Lung microvascular endothelial cell (primary cell): ENCODE results near the gene HDLBP. TPM values are rescaled to one million over a fixed set of nuclear protein-coding genes. Genes with fewer than 3 reads are reported as not detected.

ENCODE experiments used
- DNase-seq, 2 donors: peaks; one replicate each; pipeline versions ENCODE4 v3.0.0 to v3.0.0-alpha.2; 2010; ENCODE audit warnings: low read depth in 2 of 2
- total RNA-seq: library from RNA; depleted of rRNA; stranded (reverse); fragments of >200 nt; gene quantifications from 2 replicates; pipeline ENCODE4 v1.2.1, GENCODE V29; 2014

Gene HDLBP, protein sequence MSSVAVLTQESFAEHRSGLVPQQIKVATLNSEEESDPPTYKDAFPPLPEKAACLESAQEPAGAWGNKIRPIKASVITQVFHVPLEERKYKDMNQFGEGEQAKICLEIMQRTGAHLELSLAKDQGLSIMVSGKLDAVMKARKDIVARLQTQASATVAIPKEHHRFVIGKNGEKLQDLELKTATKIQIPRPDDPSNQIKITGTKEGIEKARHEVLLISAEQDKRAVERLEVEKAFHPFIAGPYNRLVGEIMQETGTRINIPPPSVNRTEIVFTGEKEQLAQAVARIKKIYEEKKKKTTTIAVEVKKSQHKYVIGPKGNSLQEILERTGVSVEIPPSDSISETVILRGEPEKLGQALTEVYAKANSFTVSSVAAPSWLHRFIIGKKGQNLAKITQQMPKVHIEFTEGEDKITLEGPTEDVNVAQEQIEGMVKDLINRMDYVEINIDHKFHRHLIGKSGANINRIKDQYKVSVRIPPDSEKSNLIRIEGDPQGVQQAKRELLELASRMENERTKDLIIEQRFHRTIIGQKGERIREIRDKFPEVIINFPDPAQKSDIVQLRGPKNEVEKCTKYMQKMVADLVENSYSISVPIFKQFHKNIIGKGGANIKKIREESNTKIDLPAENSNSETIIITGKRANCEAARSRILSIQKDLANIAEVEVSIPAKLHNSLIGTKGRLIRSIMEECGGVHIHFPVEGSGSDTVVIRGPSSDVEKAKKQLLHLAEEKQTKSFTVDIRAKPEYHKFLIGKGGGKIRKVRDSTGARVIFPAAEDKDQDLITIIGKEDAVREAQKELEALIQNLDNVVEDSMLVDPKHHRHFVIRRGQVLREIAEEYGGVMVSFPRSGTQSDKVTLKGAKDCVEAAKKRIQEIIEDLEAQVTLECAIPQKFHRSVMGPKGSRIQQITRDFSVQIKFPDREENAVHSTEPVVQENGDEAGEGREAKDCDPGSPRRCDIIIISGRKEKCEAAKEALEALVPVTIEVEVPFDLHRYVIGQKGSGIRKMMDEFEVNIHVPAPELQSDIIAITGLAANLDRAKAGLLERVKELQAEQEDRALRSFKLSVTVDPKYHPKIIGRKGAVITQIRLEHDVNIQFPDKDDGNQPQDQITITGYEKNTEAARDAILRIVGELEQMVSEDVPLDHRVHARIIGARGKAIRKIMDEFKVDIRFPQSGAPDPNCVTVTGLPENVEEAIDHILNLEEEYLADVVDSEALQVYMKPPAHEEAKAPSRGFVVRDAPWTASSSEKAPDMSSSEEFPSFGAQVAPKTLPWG (N-terminal part only)
- 591 and 619 TPM in 2 replicates for total RNA-seq

DNA sequence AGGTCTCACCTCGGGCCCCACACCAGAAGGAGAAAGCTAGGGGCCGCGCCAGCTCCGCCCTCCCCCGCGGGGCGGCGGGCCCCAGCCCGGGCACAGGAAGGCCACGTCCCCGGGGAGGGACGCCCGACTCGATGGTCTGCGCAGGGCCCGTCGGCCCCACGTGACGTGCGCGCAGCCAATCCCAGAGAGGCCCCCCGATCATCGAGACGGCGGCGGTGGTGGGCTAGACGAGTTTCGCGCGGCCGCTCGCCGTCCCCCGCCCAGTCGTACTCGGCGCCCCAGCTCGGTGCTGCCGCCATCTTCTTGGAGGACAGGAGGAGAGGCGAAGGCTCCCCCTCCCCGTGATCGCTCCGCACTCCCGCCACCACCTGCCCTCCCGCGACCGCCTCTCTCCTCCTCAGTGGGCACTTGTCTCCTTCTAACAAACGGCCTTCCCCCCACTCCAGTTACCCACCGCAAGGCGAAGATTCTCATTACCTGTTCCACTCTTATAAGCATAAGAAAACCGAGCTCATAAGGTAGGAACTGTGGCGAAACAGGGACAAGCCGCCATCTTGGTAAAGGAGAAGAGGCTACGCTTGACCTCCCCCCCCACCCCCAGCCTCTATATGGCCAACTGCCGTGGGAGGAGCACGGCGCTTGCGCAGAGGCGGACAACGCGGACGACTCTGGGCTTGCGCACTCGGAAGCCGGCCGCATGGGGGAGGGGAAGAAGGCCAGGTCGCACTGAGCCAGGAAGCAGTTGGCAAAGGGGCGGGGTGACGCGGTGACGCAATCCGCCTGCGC, at the start of gene HDLBP:
Gene HDLBP, minus strand, starts transcription at position 580 of the 786 bp plus-strand sequence. CDS start 48,803 bp downstream, outside the sequence.
- peak; percentile 100 for DNase-seq

DNA sequence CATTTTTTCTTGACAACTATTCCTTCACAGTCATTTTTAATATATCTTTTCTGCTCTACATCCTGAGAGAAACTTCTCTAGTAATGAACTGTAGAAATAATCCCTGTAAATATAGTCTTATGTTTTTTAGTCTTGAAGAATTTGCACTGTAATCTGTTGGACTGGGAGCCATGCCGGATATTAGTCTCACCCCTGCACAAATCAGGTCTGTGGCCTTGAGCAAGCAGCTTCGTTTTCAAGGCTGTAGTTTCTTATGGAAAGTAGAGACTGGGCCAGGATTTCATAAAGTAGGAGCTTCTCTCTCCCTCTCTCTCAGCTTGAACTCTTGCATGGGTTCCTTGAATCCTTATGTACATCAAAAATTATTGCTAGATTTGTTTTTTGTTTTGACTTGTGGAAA, 49.3 kb upstream of the HDLBP start:
- DNase-seq = peak in 1 of 2 donors; percentile 20

DNA sequence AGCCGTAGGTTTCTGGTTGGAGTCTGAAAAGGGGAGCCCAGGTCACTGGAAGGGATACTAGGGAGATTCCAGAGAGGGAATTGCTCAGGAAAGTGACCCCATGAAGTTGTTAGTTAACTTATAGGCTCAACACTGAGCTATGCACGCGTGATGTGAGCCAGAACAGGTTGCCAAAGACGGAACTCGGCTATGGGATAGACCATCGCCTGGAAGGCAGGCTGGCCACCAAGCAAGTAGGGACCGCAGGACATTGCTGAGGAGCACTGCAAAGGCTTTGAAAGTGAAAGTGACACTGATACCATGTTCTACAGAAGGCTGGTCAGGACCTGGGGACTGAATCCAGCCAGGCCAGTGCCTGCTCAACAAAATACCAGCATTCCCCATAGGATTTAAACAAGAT, 48.0 kb upstream of the HDLBP start:
- peak in 1 of 2 donors; percentile 14 for DNase-seq

DNA sequence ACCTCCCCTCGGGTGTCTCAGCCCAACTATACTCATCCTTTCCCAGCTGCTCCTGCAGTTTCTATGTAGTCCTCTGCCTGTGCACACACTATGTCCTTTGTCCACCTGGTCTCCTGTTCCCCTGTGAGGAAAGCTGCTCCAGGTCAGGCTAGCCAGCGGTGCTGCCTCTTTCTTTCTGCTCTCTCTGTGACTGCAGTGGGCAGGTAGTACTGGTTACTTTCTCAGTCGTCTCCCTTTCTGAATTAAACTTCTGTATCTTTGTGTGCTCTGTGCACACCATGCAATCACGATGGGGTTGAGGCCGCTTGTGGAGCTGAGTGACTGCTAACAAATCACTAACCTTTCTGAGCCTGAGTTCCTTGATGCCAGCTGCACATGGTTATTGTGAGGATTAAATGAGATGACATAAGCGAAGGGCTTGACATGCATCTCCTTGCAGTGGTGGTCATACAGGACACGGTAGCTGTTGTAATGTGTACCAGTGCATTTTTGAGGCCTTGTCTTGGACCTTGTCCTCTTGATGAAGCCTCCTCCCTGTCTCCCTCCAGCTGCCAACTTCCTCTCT, 44.1 kb upstream of the HDLBP start:
- DNase-seq = no peak

DNA sequence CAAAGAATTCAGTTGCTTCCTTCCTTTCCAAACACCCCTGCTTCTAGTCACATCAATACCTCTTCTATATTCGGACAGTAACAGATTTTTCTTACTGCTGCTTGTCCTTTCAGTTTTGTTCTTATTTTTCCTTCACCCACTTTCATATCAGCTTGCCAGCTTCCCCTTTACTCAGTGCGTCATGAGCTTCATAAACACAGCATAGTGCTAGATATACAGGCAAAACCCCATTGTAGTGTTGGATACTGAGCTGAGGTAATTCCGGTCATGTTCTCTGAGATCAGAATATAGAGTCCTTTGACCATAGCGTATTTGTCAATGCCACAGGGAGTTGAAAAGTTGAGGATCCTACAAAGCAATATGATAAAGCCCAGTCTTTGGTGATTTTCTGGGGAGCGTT, 43.0 kb upstream of the HDLBP start:
- peak; percentile 85 to 94 for DNase-seq

DNA sequence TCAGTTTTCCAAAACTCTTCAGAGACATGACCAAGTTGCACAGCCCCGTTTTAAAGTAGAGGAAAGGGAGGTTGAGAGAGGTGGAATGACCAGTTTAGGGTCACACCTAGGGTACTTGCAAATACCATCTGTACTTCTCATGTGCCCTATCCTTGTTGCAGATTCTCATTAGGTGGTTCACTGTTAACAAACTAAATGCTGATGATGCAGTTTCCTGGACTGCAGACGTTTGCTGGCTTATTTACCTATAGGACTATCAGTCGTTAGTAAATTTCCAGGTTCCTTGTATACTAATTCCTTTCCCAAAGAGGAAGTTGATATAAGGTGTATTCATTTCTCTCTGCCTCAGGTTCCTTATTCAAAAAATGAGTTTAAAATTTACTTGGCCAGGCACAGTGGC, 42.1 kb upstream of the HDLBP start:
- no peak for DNase-seq

DNA sequence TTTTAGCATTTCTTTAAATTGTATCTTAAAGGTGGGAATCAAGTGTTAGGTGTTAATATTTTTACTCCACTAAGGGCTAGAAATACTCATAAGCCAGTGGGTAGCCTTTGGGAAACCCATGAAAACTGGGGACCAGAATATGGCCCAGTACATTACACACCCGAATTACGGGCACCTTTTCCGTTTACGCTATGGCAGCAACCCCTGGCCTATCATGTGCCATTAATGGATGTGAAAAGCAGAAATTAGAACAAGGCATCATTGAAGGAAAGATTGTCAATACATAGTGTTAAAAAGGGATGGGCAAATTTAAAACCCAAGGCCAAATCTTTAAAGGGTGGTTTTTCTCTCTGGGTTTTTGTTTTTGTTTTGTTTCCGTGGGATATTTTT, 41.4 kb upstream of the HDLBP start:
- DNase-seq = peak in 1 of 2 donors; percentile 24

DNA sequence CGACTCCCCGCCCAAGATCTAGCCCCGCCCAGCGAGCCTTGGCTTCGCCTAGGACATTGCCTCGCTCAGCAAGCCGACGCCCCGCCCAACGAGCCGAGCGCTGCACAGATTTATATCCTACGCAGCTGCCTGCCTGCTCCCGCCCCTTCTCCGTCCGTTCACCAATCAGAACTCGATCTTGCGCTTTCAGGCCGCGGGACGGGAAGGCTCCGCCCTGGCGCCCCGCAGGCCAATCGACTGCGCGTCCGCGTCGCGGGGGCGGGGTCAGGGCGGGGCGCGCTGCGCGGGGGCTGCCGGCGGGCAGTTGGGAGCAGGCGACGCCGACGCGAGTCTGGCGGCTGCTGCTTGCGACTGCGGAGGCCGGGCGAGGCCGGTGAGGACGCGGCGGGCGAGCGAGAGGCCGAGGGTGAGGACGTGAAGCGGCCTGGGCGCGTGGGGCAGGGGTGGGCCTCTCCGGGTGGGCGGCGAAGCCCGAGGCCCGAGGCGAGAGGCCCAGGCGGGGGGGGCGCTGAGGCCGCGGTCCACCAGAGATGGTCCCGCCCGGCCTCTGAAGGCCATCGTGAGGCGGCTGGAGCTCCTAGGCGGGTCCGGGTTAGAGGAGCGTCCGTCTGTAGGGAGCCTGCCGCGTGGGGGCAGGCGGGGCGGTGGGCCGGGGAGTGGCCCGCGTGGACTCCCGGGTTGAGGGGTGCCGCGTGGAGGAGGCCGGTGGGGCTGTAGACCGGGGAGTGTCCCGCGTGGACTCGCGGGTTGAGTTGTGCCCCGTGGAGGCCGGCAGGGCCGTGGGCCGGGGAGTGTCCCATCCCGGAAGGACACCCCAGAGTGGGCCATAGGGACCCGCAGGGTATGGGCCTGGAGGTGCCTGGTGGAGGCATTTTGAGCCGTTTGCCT, 40.8 kb upstream of the HDLBP start, which contains the start of gene FARP2:
Gene FARP2, plus strand, starts transcription at position 303 of the 888 bp plus-strand sequence. CDS start 16,823 bp downstream, outside the sequence.
- peak; percentile 99 for DNase-seq

DNA sequence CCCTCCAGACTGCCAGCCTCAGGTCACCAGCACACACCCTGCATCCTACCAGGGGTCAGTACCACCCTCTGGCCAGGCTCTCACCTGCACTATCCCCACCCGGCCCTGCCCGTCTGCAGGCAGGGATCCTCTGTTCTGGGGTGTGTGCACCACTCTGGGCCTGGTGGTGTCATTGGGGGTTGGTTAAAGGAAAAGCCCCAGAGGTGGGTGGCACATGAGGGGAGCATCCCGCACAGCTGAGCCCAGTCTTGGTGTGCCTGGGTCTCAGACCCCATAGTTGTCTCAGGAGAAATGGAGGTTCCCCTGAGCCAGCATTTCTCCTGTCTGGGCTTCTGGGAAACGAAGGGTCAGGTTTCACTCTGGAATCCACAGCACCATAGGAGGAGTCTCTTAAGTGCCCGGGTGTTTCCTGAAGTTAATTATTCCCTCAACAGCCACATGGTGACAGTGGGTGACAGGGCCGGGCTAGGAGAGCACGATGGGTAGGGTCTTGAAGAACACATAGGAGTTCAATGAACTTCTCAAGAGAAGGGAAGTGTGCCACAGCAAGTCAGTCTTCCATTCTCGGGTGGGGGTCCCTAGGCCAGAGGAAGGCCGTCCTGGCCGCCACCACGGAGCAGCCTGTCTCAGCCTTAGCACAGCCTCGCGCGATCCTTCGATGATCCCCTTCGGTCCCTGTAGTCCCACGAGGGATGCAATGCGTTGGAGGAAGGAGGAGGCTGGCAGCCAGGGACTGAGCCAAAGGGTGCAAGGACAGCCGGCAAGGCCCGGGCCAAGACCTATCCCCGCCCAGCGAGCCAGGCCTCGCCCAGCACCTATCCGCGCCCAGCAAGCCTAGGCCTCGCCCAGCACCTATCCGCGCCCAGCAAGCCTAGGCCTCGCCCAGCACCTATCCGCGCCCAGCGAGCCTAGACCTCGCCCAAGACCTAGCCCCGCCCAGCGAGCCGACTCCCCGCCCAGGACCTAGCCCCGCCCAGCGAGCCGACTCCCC, 39.5 kb upstream of the HDLBP start:
- peak; percentile 59 to 74 for DNase-seq

DNA sequence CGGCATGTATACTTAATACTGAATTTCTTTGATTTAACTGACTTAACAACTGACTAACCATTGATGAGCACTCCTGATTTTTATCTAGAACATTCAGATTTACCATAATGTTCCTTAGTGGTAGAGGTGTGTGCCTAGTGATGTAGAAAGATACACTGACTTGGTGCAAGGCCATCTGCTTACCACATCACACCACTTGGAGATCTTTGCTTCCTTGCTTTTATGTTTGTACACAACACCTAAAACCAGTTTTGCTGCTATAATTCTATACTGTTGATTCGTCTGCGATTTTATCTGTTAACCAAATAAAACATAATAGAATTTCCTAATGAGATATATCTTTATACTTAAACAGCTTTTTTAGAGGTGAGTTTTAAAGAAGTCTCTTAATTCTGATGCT, 36.8 kb upstream of the HDLBP start:
- no peak for DNase-seq

DNA sequence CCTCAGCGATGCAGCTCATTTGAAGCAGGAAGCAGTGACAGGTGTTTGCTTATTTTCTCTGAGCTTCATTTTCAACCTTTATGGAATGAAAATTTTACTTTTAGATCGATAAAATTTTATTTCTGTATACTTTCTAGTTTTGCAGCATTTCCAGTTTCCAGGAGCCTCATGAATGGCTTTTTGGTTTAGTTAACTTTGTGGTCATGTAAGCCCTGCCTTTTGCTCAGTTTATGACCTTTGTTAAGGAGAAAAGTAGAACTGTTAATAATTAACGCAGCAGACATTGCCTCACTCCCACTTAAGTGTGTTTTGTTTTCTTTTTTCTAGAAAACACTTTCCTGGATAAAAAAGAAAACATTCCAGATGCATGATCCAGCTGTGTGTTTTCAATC, 36.2 kb upstream of the HDLBP start:
- DNase-seq = no peak

DNA sequence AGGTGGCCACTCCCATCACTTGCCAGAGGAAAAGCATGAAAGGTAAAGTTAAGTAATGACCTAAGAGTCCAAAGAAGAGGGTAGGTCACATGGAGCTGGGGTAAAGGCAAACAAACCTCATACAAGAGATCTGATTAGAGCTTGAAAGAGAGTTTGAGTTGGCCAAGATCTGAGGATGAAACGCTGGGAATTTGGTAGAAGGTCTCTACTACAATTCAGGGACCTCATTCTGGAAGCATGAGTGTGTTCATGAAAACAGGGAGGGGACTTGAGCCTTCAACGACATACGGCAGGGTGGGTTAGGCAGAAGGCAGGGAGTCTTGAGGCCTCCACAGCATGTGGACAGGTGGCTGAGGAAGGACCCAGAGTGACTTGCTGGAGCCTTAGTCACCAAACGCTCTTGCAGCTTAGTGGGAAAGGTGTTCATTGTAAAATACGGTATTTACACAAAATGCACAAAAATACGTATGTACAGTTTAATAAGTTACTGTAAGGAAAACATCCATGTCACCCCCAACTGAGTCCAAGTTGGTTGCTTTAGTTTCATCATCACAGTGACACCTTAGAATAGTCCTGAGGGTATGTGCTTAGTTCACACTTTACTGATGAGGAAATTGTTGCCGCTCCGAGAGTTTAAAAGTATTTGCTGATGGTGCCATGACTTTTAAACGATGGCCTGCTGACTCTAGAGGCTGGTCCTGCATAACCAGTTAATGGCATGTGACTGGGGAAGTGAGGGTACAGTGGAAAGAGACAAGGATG, 35.6 kb upstream of the HDLBP start:
- no peak for DNase-seq

DNA sequence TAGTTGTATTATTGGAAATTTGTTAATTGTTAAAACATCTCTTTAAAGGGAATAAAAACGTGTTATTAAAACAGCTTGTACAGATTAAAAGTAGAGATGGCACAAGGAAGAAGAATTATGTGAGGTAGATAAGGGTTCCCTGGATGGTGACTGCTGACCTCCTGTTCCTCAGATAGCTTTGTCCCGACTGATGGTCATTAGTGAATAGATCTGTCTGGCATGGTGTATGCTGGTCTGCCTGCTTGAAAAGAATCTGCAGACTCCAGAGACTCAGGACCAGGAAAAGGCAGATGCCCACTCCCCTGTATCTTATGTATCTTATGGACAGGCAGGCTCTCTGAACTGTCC, 35.0 kb upstream of the HDLBP start:
- DNase-seq = no peak

DNA sequence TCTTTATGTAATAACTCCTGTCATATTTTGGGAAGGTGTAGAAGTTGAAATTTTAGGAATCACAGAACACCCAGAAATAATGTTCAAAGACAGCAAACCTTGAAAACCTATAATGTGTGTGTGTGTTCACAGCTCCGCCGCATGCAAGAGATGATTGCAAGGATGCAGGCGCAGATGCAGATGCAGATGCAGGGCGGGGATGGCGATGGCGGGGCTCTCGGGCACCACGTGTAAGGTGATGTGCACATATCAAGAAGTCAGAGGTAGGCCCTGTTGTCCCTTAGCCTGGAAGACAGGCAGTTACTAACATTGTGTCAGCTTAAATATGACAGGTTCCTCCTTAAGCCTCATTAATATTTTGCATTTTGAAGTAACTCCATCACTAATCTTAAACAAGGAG, 34.5 kb upstream of the HDLBP start:
- DNase-seq = no peak

DNA sequence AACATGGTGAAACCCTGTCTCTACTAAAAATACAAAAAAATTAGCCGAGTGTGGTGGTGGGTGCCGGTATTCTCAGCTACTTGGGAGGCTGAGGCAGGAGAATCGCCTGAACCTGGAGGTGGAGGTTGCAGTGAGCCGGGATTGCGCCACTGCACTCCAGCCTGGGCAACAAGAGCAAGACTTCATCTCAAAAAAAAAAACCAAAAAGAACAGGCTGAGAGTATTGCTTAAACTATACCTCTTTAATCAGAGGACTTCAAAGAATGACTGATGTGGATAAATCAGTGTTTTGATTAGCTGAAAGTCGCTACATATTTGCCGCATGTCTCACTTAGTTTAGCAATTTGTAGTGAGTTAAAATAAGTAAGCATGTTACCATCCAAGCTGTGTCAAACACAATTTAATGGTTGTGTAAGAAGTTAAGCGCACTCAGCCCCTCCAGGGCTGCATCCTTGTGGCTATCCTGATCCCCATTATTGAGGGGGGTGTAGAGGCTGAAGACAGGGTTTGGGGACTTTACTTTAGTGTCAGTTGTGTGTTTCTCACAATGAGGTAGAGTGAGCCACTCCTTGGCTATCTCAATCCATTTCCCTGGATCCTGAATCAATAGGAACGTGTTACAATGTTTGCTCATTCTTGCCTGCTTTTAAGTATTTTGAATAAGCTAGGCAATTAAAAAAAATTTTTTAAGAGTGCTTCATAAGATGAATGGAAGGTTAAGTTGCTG, 29.6 kb upstream of the HDLBP start:
- DNase-seq = no peak

DNA sequence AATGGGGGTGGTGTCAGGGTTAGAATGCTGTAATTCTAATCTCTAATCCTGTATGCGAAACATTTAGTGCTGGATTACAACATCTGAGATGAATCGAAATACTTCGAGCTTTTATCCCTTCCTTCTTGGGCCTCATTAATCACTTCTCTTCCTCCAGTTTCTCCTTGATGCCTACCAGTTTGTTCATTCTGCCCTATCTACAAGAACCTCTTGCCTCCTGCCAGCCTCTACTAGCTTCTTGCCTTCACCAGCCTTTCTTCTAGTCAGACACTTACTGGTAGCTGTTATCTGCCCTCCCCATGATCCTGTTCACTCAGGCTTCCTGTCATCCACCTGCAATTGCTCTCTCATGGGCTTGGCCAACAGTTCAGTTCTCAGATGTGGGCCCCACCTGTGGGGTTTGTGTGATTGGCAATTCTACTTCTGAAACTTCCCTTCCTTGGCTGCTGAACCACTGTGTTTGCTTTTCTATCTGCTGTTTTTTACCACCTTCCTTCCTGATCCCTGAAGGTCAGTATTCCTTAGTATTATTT, 25.2 kb upstream of the HDLBP start:
- DNase-seq = no peak
